Measurements from ENCODE around the gene CFAP74. TPM values are rescaled to one million over a fixed set of nuclear protein-coding genes. Genes with fewer than 3 reads are reported as not detected.

Gene CFAP74
- total RNA-seq, 1 experiment from 2014 or later: 0.28 TPM

DNA sequence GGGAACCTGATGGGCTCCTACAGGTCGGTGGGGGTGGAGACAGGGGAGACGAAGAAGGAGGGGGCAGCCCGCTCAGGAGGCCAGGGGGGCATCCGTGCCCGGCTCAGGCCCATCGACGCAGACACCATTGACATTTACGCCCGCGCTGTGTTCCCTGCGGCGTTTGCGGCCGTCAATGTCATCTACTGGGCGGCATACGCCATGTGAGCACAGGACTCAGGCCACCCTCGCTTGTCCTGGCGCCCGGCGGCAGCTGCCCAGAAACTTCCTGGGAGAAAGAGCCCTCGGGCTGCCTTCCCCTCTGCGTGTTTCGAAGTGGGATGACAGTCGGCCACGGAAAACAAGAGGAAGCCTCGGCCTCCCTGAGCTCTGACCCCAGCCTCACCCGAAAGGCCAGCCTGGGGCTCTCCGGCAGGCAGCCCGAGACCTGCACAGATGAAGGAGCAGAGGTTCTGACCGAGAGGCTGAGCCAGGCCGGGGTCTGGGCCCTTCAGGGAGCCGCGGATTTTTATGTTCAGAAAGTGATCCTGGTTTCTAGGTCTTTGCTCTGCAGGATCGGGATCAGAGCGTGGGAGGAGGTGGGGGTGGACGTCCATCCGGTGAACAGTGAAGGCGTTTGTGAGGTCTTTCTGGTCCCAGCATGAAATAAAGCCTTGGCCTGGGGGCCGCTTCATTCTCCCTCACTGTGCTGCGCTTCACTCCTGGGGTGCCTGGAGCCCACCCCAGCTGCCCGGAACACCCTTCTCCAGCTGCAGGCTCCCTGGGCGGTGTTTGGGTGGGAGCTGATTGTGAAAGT lies 26.7 kb upstream of the CFAP74 start:
- Histone ChIP-seq H3K56ac (ENCODE audit: insufficient read length, low read depth, low read length) (no peak overlapping the region), H3K9ac (ENCODE audit: extremely low read depth, insufficient read length, low read length) (no peak overlapping the region), H3K9me3 (ENCODE audit: control insufficient read depth, low read depth, low read length) (no peaks in the 10 kb centered on the region), H2BK120ac (ENCODE audit: low read depth, low read length, poor library complexity, severe bottlenecking) (no peak overlapping the region), H2AK5ac (ENCODE audit: insufficient read length, low read length) (no peak overlapping the region), H2BK15ac (ENCODE audit: low read depth, low read length) (no peak overlapping the region), H4K8ac (replicated peaks; ENCODE audit: insufficient read length, low read depth, low read length) (no peak overlapping the region), H3K79me1 (ENCODE audit: insufficient read depth, low read depth, low read length, poor library complexity, severe bottlenecking) (no peaks in the 10 kb centered on the region), H3K27me3 (ENCODE audit: insufficient read depth, low read length) (no peaks in the 10 kb centered on the region), H3K23me2 (ENCODE audit: insufficient read length, low read depth, low read length, poor library complexity, severe bottlenecking) (no peaks in the 10 kb centered on the region), H3K4me2 (ENCODE audit: insufficient read depth, insufficient read length, low read length) (no peak overlapping the region), H3K23ac (ENCODE audit: insufficient read length, low read depth, low read length) (no peak overlapping the region), H3K27ac (ENCODE audit: insufficient read length, low read depth, low read length) (no peak overlapping the region), H3K18ac (ENCODE audit: insufficient read length, low read depth, low read length) (no peak overlapping the region), H3K14ac (ENCODE audit: insufficient read depth, low read length) (no peak overlapping the region), H3T11ph (ENCODE audit: low read length) (no peak overlapping the region), H4K20me1 (ENCODE audit: control insufficient read depth, insufficient read depth, insufficient read length) (no peaks in the 10 kb centered on the region), H4K91ac (ENCODE audit: insufficient read length, low read depth, low read length) (no peak overlapping the region), H3K4me1 (ENCODE audit: insufficient read depth, low read length) (no peaks in the 10 kb centered on the region), H4K5ac (ENCODE audit: insufficient read length, low read depth, low read length) (no peak overlapping the region), H2BK12ac (ENCODE audit: insufficient read length, low read depth, low read length) (no peak overlapping the region), H2BK20ac (ENCODE audit: low read depth, low read length, poor library complexity, severe bottlenecking) (no peak overlapping the region), H2BK5ac (ENCODE audit: insufficient read length, low read length) (no peak overlapping the region), H2AFZ (ENCODE audit: low read length) (no peak overlapping the region), H3K4ac (ENCODE audit: low read depth, low read length) (no peak overlapping the region), H3K79me2 (ENCODE audit: insufficient read depth, low read length) (no peaks in the 10 kb centered on the region)
- TF ChIP-seq, protein P1, sequence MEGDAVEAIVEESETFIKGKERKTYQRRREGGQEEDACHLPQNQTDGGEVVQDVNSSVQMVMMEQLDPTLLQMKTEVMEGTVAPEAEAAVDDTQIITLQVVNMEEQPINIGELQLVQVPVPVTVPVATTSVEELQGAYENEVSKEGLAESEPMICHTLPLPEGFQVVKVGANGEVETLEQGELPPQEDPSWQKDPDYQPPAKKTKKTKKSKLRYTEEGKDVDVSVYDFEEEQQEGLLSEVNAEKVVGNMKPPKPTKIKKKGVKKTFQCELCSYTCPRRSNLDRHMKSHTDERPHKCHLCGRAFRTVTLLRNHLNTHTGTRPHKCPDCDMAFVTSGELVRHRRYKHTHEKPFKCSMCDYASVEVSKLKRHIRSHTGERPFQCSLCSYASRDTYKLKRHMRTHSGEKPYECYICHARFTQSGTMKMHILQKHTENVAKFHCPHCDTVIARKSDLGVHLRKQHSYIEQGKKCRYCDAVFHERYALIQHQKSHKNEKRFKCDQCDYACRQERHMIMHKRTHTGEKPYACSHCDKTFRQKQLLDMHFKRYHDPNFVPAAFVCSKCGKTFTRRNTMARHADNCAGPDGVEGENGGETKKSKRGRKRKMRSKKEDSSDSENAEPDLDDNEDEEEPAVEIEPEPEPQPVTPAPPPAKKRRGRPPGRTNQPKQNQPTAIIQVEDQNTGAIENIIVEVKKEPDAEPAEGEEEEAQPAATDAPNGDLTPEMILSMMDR (conservative IDR thresholded peaks at IDR 0.05): no peak
- H3K36me3 Mint-ChIP-seq (ENCODE audit: insufficient read depth in 1 of 3, low read depth in 3 of 3): no peaks in the 10 kb centered on the region
- H3K4me1 Mint-ChIP-seq: peaks cover 0 to 9% of the 10 kb centered on the region in 2 experiments; a peak in 2 of 4 replicates
- H3K9me3 Mint-ChIP-seq: no peaks in the 10 kb centered on the region
- H3K4me3 Mint-ChIP-seq: no peak overlapping the region
- DNase-seq: no peak
- no CpG with 5 or more reads among the region's 42 CpGs for WGBS (ENCODE audit: extremely low coverage, insufficient read length, low lambda C conversion rate)
- H3K27ac Mint-ChIP-seq: no peak overlapping the region; a peak in 1 of 7 replicates
- no peaks in the 10 kb centered on the region for H3K27me3 Mint-ChIP-seq (ENCODE audit: low read depth)
